ENCODE results near the gene FBP1. TPM values are rescaled to one million over a fixed set of nuclear protein-coding genes. Genes with fewer than 3 reads are reported as not detected.
"Not testable (repeated sequence)": the region's sequence is repeated elsewhere in the genome, so short reads cannot be mapped to it uniquely, and the experiment has no call there.

FBP1 gene
- total RNA-seq, 1 donor from 2014 or later = not detected

GRCh38 chr9:94577571-94577970 is 61.7 kb downstream of the FBP1 start:
- DNase-seq (ENCODE audit: low spot score) = no peak
- H3K9me3 Mint-ChIP-seq = no peaks in the 10 kb centered on the region
- H3K4me1 Mint-ChIP-seq (ENCODE audit: low read depth) = no peaks in the 10 kb centered on the region
- peaks cover 14% of the 10 kb centered on the region for H3K27me3 Mint-ChIP-seq (ENCODE audit: insufficient read depth)
- no peak overlapping the region for H3K4me3 Mint-ChIP-seq
- intact Hi-C loops (cut with micrococcal nuclease) = no loop called here
- no peaks in the 10 kb centered on the region for H3K36me3 Mint-ChIP-seq (ENCODE audit: low read depth)
- H3K27ac Mint-ChIP-seq = no peak overlapping the region

DNA sequence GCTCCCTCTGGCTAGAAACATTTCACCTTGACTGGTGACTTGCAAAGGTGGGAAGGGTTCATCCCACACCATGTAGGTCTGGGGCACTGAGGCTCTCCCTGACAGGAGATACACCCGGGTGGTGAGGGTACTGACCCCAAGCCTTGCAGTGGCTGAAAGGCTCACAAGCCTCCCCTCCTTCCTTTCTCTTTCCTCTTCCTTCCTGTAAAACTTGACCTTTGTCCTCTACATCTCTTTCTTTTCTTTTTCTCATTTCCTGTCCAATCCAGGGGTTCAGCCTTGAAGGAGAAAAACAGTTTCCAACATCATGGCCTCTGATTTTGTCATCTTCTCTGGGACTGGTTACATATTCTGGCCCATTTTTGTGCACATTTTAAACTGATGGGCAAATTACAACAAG is 62.3 kb downstream of the FBP1 start:
- Mint-ChIP-seq H3K27ac (no peak overlapping the region), H3K36me3 (ENCODE audit: low read depth) (no peaks in the 10 kb centered on the region), H3K4me3 (no peak overlapping the region), H3K27me3 (ENCODE audit: insufficient read depth) (peaks cover 19% of the 10 kb centered on the region), H3K4me1 (ENCODE audit: low read depth) (no peaks in the 10 kb centered on the region), H3K9me3 (no peaks in the 10 kb centered on the region)
- intact Hi-C loops (cut with micrococcal nuclease) = no loop called here
- DNase-seq (ENCODE audit: low spot score) = no peak

DNA sequence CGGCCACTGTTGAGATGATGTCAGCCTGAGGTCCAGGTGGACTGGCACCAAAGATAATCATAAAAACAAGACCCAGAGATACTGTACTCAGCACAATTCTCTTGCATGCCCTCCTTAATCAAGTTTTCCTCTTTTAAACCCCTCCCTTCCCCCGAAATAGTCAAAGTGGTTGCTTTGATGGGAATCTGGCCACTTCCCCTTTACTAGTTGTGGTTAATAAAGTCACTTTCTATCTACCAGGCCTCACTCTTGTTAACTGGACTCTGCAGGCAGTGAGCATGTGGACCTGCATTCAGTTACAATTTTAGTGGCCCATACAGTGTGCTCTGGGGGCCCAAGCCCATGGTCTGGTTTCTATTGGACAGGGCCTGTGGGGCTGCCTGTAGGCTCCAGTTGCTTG is 63.2 kb downstream of the FBP1 start:
- intact Hi-C loops (cut with micrococcal nuclease) = no loop called here
- Mint-ChIP-seq H3K4me1 (ENCODE audit: low read depth) (no peaks in the 10 kb centered on the region), H3K27ac (no peak overlapping the region), H3K4me3 (no peak overlapping the region), H3K9me3 (no peaks in the 10 kb centered on the region), H3K36me3 (ENCODE audit: low read depth) (no peaks in the 10 kb centered on the region), H3K27me3 (ENCODE audit: insufficient read depth) (peaks cover 24% of the 10 kb centered on the region)
- DNase-seq (ENCODE audit: low spot score) = no peak

GRCh38 chr9:94568972-94569712 is 70.2 kb downstream of the FBP1 start:
- no peak overlapping the region for H3K27ac Mint-ChIP-seq
- no peaks in the 10 kb centered on the region for H3K9me3 Mint-ChIP-seq
- H3K4me3 Mint-ChIP-seq = no peak overlapping the region
- H3K4me1 Mint-ChIP-seq (ENCODE audit: low read depth) = no peaks in the 10 kb centered on the region
- H3K27me3 Mint-ChIP-seq (ENCODE audit: insufficient read depth) = peaks cover 24% of the 10 kb centered on the region
- intact Hi-C loops (cut with micrococcal nuclease) = no loop called here
- no peak for DNase-seq (ENCODE audit: low spot score)
- no peaks in the 10 kb centered on the region for H3K36me3 Mint-ChIP-seq (ENCODE audit: low read depth)

DNA sequence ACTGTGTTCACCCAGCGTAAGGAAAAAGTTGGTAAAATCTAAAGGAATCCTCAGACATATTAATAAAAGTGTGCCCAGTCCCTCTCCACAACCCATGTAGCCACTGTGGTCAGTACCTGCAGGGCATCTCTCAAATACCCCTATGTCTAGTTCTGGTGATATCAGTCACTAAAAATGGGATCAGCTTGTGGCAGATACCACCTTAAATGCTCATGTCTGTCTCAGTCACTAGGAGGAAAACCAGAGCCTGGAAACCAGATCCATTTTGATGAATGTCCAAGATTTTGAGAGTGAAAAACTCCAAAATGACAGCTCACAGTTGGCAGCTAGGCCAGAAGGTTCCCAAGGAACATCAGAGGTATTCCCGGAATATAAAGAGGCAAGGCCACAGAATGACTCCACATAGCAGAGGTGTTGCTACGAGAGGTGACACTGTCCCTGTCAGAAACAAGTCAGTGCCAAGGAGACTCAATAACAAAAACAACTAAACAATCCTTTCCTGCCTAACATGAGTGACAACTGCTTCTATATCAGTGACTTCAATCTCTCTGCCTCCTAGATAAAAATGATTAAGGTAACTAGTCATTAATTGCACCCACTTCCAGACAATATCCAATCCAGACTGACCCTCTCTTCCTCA is 70.9 kb downstream of the FBP1 start:
- Mint-ChIP-seq H3K9me3 (no peaks in the 10 kb centered on the region), H3K36me3 (ENCODE audit: low read depth) (no peaks in the 10 kb centered on the region), H3K4me1 (ENCODE audit: low read depth) (no peaks in the 10 kb centered on the region), H3K27ac (no peak overlapping the region), H3K27me3 (ENCODE audit: insufficient read depth) (peaks cover 16% of the 10 kb centered on the region), H3K4me3 (no peak overlapping the region)
- intact Hi-C loops (cut with micrococcal nuclease) = no loop called here
- no peak for DNase-seq (ENCODE audit: low spot score)

GRCh38 chr9:94567271-94567670 is 72.0 kb downstream of the FBP1 start:
- H3K4me1 Mint-ChIP-seq (ENCODE audit: low read depth) = no peaks in the 10 kb centered on the region
- H3K27ac Mint-ChIP-seq = no peak overlapping the region
- H3K9me3 Mint-ChIP-seq = no peaks in the 10 kb centered on the region
- H3K36me3 Mint-ChIP-seq (ENCODE audit: low read depth) = no peaks in the 10 kb centered on the region
- no peak for DNase-seq (ENCODE audit: low spot score)
- H3K27me3 Mint-ChIP-seq (ENCODE audit: insufficient read depth) = peaks cover 11% of the 10 kb centered on the region
- H3K4me3 Mint-ChIP-seq = no peak overlapping the region
- intact Hi-C loops (cut with micrococcal nuclease) = no loop called here

GRCh38 chr9:94566550-94566949 is 72.8 kb downstream of the FBP1 start:
- H3K27ac Mint-ChIP-seq = no peak overlapping the region
- no peak for DNase-seq (ENCODE audit: low spot score)
- H3K9me3 Mint-ChIP-seq = no peaks in the 10 kb centered on the region
- no peaks in the 10 kb centered on the region for H3K4me1 Mint-ChIP-seq (ENCODE audit: low read depth)
- no peaks in the 10 kb centered on the region for H3K36me3 Mint-ChIP-seq (ENCODE audit: low read depth)
- intact Hi-C loops (cut with micrococcal nuclease) = no loop called here
- H3K27me3 Mint-ChIP-seq (ENCODE audit: insufficient read depth) = peaks cover 4% of the 10 kb centered on the region
- no peak overlapping the region for H3K4me3 Mint-ChIP-seq

DNA sequence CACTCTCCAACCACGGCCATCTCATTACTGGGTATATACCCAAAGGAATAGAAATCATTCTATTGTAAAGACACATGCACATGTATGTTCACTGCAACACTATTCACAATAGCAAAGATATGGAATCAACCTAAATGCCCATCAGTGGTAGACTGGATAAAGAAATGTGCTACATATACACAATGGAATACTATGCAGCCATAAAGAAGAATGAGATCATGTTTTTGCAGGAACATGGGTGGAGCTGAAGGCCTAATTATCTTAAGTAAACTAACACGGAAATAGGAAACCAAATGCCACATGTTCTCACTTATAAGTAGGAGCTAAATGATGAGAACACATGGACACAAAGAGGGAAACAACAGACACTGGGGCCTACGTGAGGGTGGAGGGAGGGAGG is 75.0 kb downstream of the FBP1 start:
- DNase-seq (ENCODE audit: low spot score); H3K27ac Mint-ChIP-seq; H3K9me3 Mint-ChIP-seq; intact Hi-C loops (cut with micrococcal nuclease); H3K4me1 Mint-ChIP-seq (ENCODE audit: low read depth); H3K36me3 Mint-ChIP-seq (ENCODE audit: low read depth); H3K27me3 Mint-ChIP-seq (ENCODE audit: insufficient read depth); H3K4me3 Mint-ChIP-seq: not testable (repeated sequence)

GRCh38 chr9:94563548-94563947 is 75.8 kb downstream of the FBP1 start:
- H3K4me1 Mint-ChIP-seq (ENCODE audit: low read depth) = no peaks in the 10 kb centered on the region

DNA sequence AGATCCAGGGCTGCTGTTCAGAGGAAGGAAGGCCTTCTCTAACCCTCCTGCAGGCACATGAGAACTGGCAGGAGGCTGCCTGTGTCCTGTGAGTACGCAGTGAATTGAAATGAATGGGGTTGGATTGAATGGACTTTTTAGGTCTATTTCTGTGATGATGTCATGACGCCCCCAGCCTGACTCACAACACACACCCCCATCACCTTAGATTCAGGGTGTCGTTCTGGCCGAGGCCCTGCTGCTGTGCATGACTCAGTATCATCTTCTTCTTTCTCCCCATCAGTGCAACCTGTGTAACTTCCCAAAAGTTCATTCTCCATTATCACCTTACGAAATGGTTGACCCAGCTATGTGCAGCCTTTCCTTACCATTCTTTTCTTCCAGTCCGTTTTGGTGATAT is 79.1 kb downstream of the FBP1 start:
- intact Hi-C loops (cut with micrococcal nuclease) = no loop called here
- H3K9me3 Mint-ChIP-seq = no peaks in the 10 kb centered on the region
- no peaks in the 10 kb centered on the region for H3K36me3 Mint-ChIP-seq (ENCODE audit: low read depth)
- no peak for DNase-seq (ENCODE audit: low spot score)
- H3K4me1 Mint-ChIP-seq (ENCODE audit: low read depth) = no peaks in the 10 kb centered on the region
- H3K27me3 Mint-ChIP-seq (ENCODE audit: insufficient read depth) = peaks cover 4% of the 10 kb centered on the region
- no peak overlapping the region for H3K27ac Mint-ChIP-seq
- H3K4me3 Mint-ChIP-seq = no peak overlapping the region

More at GRCh38 chr9:94563548-94563947, 75.8 kb downstream of the FBP1 start:
- intact Hi-C loops (cut with micrococcal nuclease) = no loop called here
- no peak overlapping the region for H3K4me3 Mint-ChIP-seq
- no peaks in the 10 kb centered on the region for H3K36me3 Mint-ChIP-seq (ENCODE audit: low read depth)
- DNase-seq (ENCODE audit: low spot score) = no peak
- peaks cover 4% of the 10 kb centered on the region for H3K27me3 Mint-ChIP-seq (ENCODE audit: insufficient read depth)
- no peaks in the 10 kb centered on the region for H3K9me3 Mint-ChIP-seq
- H3K27ac Mint-ChIP-seq = no peak overlapping the region

GRCh38 chr9:94557376-94557775 is 81.9 kb downstream of the FBP1 start:
- H3K4me3 Mint-ChIP-seq = no peak overlapping the region
- DNase-seq (ENCODE audit: low spot score) = no peak

GRCh38 chr9:94554439-94555331 is 84.6 kb downstream of the FBP1 start, which contains the start of gene PCAT7:
Gene PCAT7 (plus strand): TSS chr9:94555083.
- no peaks in the 10 kb centered on the region for H3K9me3 Mint-ChIP-seq
- intact Hi-C loops (cut with micrococcal nuclease) = loop anchor here (1.0 kb wide), 1 partner anchor 49 kb away; no protein-coding TSS in a partner anchor
- no peak within 1 kb of the TSS for H3K27ac Mint-ChIP-seq
- no peak for DNase-seq (ENCODE audit: low spot score)
- no peak within 1 kb of the TSS for H3K4me3 Mint-ChIP-seq
- no peaks in the 10 kb centered on the region for H3K4me1 Mint-ChIP-seq (ENCODE audit: low read depth)
- peaks cover 9% of the 10 kb centered on the region for H3K27me3 Mint-ChIP-seq (ENCODE audit: insufficient read depth)
- H3K36me3 Mint-ChIP-seq (ENCODE audit: low read depth) = no peaks in the 10 kb centered on the region

More at GRCh38 chr9:94557376-94557775, 81.9 kb downstream of the FBP1 start:
- H3K36me3 Mint-ChIP-seq (ENCODE audit: low read depth) = no peaks in the 10 kb centered on the region
- no peak overlapping the region for H3K27ac Mint-ChIP-seq
- peaks cover 4% of the 10 kb centered on the region for H3K27me3 Mint-ChIP-seq (ENCODE audit: insufficient read depth)
- no peaks in the 10 kb centered on the region for H3K9me3 Mint-ChIP-seq
- no peaks in the 10 kb centered on the region for H3K4me1 Mint-ChIP-seq (ENCODE audit: low read depth)
- intact Hi-C loops (cut with micrococcal nuclease) = no loop called here

DNA sequence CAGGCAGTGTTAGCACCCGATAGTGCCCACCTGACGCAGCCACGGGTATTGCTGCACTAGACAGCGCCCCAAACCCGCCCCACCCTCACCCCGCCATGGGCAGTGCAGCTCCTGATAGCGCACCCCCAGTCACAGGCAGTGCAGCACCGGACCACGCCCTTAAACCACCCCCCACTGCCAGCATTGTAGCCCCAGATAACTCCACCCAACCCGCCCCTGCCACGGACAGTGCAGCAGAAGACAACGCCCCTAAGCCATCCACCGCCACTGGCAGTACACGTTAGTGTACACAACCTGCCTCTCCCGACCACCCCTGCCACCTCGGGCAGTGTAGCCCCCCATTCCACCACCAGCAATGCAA is 85.3 kb downstream of the FBP1 start:
- Mint-ChIP-seq H3K36me3 (ENCODE audit: low read depth) (no peaks in the 10 kb centered on the region), H3K9me3 (no peaks in the 10 kb centered on the region), H3K27me3 (ENCODE audit: insufficient read depth) (peaks cover 12% of the 10 kb centered on the region), H3K4me1 (ENCODE audit: low read depth) (no peaks in the 10 kb centered on the region), H3K4me3 (no peak overlapping the region), H3K27ac (no peak overlapping the region)
- intact Hi-C loops (cut with micrococcal nuclease) = loop anchor here (1.0 kb wide), 1 partner anchor 49 kb away; no protein-coding TSS in a partner anchor
- no peak for DNase-seq (ENCODE audit: low spot score)

Data from activated T-helper 1 cell treated with anti-CD3 and anti-CD28 coated beads, Interleukin-12 subunit alpha, Interleukin-12 subunit beta, Interleukin-2, Interleukin-4 antibody, amounts not matched to agents 30 ng/mL and 10 ng/mL and 1 ng/mL, durations not matched to agents 14 hours and 24 hours and 36 hours (primary cell).